ENCODE results near the gene NQO2.

GRCh38 chr6:2952557-2953095 is 47.1 kb upstream of the NQO2 start:
- TF ChIP-seq CTCF (conservative IDR thresholded peaks at IDR 0.05; ENCODE audit: low read depth, low read length) (peak; percentile 98), EZH2phosphoT487 (IDR thresholded peaks at IDR 0.05; ENCODE audit: borderline replicate concordance, low read length) (no peak)

Measured in PC-3 (cell line).